GM18909 (cell line): ENCODE data around the gene TOP3A.
A peak's percentile ranks its signal among the peaks of the same experiment; 100 is the strongest.

Experiments used
- ATAC-seq: cut with Tn5 transposase; IDR thresholded peaks from one replicate; pipeline ENCODE4 v1.9.1; 2021; ENCODE audit warnings: mild to moderate bottlenecking; ENCODE audit not compliant: unreplicated experiment, poor library complexity

Gene TOP3A

DNA sequence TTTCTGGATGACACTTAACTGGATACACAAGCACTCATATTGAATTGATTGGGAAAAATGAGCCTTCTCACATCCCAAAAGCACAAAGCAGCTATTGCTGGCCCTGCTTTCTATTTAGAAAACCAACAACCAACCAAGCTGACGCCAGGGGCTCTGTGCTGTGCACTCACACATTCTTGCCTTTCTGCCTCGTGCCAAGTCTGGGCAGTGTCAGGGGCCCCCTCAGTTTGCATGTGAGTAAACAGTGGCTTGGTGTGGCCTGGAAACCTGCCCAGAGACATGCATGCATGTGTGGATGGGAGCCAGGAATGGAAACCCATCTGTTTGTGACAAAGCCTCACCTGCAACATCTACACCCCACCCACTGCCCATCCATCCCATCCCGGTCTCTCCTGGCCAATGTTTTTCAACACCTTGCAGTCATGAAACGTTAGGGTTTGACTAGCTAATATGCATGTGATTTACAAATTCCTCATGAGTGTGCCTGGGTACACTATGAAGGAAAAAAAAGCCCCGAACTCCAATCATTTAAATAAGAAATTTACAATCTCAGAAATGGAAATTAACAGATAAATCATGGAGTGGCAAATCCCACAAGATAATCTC is 33.9 kb downstream of the TOP3A start:
- ATAC-seq = no peak

DNA sequence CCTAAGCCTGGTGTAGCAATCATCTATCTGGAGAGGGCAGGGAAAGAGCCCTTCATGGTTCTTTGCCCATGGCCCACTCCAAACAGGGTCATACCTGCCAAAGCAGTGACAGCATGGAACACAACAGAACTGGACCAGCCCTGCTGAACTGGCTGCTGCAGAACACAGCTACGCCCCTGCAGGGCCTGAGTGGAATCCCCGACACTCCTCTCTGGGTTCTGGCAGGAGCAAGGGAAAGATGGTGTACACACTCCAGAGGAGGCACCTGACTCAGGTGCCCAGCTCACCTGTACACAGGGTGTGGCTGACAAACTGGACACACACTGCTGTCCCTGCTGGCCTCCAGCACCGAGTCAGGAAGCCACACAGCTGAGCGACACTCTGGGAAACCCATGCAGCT is 34.5 kb downstream of the TOP3A start:
- no peak for ATAC-seq

DNA sequence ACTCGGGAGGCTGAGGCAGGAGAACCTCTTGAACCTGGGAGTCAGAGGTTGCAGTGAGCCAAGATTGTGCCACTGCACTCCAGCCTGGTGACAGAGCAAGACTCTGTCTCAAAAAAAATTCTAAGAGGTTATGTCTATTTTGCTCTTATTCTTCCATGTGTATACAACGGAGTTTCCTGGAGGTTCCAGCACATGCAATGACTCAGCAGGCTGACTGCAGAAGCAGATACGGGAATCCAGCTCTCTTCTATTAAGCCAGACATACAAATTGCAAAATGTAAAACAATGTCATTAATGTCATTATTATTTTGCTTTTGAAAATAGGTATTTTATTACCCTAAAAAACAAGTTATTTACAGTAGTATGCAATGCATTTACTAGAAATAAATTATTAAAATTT is 35.9 kb downstream of the TOP3A start:
- ATAC-seq = no peak

DNA sequence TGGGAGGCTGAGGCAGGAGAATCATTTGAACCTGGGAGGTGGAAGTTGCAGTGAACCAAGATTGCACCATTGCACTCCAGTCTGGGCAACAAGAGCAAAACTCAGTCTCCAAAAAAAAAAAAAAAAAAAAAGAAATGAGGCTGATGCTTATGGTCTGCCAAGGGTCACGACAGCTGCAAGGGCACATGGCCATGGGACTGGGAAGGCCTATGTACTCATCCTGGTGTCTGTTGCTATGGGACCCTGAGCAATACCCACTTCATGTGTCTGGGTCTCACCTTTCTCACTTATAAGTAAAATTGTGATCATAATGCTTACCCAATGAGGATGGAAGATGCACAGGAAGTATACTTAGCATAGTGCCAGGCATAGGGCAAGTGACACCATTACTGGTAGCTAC is 37.7 kb downstream of the TOP3A start:
- no peak for ATAC-seq

DNA sequence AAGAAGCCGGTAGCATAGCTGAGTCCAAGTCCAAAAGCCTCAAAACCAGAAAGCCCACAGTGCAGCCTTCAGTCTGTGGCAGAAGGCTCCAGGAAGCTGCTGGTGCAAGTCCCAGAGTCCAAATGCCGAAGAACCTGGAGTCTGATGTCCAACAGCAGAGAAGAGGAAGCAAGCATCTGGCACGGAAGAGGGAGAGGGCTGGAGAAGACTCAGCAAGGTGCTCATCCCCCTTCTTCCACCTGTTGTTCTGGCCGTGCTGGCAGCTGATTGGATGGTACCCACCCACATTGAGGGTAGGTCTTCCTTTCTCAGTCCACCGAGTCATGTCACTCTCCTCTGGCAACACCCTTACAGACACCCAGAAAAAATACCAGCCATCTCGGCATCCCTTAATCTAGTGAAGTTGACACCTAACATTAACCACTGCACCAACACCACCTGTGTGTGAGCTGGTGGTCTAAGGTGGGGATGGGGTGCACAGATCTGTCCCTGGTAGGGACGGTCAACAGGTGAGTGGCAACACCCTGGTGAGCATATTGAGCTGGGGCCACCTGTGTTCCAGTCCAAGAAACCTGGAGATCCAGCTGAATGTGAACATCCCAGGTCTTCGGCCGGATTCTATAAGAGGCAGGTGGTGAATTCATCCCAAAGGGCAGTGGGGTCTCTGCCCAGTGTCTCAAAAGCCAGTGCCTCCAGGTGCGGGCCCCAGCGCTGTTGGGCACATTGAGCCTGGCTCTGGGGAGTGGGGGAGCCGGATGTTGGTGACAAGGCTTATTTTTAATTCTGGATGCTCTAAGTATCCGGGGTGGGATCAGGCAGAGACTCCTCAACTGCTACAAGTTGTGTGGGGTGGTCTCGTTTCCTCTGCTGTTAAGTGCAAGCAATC is 44.5 kb downstream of the TOP3A start:
- no peak for ATAC-seq

DNA sequence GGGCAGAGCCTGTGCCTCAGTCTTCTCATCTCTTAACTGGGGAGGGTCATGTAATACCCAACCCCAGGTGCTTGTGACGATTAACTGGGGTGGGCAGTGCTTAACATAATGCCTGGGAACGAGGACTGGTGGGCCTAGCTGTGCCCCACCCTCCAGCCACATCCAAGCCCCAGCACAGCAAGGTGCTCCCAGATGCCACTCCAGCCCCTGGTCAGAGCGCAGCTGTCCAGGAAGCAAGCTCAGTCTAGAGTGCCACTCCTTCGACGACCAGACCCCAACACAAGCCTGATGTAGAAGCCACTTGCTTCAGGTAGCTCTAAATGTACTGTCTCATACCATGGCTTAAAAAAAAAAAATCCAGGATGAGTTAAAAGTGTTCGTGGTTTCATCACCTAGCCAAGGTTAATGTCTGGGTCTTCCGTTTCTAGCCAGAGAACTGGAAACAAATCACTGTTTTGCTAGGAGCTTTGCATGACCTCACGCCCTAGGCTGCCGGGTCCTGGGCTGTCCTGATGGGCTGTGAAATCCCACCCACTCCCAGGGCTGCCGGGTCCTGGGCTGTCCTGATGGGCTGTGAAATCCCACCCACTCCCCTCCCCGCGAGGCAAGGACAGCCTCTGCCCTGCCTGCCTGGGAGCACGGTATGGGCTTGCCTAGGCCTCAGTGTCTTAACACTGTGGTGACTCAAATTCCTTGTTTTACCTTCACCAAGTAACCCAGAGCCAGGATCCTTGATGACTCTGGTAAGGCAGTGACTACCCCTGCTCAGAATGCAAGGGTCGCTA is 46.7 kb downstream of the TOP3A start:
- no peak for ATAC-seq

DNA sequence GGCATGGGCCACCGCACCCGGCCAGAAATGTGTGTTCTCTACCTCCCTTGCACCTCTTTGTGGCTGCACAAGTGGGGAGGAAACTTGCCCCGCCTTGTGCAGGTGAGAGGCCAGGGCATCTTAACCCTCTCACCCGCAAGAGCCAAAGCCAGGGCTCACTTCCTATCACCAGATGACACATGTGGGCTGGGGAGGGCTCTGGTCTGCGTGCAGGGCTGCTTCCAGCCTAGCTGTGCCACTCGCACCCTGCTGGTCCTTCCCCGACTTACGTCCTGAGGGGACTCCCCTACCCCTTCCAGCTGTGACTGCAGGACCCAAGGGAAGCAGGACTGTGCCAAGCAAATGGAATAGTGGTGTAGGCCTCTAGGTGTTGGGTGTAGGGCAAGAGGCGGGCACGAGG is 47.4 kb downstream of the TOP3A start:
- no peak for ATAC-seq

DNA sequence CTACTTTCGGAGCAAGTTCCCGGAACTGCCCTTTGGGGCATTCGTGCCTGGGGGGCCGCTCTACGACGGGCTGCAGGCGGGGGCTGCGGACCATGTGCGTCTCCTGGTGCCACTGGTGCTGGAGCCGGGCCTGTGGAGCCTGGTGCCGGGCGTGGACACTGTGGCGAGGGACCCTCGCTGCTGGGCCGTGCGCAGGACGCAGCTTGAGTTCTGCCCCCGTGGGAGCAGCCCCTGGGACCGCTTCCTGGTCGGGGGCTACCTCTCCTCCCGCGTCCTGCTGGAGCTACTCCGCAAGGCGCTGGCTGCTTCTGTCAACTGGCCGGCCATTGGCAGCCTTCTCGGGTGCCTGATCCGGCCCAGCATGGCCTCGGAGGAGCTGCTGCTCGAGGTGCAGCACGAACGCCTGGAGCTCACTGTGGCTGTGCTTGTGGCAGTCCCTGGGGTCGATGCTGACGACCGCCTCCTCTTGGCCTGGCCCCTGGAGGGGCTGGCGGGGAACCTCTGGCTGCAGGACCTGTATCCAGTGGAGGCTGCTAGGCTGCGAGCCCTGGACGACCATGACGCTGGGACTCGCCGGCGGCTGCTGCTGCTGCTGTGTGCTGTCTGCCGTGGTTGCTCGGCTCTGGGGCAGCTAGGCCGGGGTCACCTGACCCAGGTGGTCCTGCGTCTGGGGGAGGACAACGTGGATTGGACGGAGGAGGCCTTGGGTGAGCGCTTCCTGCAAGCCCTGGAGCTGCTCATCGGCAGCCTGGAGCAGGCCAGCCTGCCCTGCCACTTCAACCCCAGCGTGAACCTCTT is 50.7 kb downstream of the TOP3A start:
- ATAC-seq = no peak

DNA sequence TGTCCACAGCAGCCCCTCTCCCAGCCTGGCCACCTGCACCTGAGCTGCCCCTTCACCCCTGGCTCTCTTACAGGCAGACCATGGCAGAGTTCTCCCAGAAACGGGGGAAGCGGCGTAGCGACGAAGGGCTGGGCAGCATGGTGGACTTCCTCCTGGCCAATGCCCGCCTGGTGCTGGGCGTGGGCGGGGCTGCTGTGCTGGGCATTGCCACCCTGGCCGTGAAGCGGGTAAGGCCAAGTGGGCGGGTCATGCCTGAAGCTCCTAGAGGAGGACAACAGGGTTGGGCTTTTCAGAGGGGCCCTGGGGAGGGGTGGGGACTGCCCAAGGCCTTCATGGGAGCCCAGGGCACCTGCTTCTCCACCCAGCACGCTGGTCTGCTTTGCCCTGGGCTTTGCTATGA is 52.2 kb downstream of the TOP3A start:
- no peak for ATAC-seq

DNA sequence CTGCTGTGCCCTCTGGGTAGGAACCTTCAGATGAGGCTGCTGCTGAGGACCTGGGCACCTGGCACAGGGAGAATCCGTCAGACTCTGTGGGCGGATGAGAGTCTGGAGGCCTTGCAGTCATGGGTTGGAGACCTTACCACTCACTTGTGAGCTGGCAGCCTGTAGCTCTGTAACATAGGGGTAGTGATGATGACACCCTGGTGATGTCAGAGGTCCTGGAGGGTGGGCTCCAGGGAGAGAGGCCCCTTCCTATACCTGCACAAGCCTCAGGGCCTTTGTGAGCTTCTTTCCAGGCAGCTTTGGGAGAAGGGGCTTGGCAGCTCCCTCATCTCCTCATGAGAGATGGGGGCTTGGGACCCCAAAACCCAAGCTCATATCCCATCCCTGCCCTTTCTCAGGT is 52.7 kb downstream of the TOP3A start:
- ATAC-seq = no peak

DNA sequence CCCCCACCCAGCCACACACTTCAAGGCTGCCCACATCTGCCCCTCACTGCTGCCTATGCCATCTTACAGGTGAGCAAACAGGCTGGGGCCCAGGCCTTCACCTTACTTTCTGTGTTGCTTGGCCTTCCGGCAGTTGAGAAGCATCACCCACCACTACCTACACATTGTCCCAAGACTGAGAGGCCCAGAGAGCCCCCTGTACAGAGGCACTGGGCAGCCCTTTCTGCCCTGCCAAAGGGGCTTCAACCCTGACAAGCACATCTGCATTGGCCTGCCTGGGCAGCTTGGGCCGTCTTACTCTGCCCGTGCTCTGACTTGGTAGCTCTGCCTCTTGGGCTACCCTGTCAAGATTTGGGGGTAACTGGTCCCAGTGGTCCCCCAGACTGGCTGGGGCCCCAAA is 53.1 kb downstream of the TOP3A start:
- ATAC-seq = no peak

DNA sequence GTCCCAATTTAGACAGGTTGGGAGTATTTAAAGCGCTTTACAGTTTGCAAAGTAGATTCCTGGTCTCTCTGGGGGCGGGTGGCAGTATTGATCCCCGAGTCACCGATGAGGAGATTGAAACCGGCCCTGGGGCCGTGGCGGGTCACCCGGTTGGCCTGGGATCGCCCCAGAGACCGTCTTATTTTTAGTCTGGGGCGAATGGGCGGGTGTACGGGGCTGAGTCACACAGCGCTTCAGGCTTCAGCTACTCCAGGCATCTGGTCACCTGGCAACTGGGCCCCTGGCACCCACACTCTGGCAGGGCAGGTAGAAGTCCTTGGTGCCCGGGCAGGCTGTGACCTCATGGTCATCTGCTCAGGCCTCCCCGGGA is 53.7 kb downstream of the TOP3A start:
- ATAC-seq = no peak

DNA sequence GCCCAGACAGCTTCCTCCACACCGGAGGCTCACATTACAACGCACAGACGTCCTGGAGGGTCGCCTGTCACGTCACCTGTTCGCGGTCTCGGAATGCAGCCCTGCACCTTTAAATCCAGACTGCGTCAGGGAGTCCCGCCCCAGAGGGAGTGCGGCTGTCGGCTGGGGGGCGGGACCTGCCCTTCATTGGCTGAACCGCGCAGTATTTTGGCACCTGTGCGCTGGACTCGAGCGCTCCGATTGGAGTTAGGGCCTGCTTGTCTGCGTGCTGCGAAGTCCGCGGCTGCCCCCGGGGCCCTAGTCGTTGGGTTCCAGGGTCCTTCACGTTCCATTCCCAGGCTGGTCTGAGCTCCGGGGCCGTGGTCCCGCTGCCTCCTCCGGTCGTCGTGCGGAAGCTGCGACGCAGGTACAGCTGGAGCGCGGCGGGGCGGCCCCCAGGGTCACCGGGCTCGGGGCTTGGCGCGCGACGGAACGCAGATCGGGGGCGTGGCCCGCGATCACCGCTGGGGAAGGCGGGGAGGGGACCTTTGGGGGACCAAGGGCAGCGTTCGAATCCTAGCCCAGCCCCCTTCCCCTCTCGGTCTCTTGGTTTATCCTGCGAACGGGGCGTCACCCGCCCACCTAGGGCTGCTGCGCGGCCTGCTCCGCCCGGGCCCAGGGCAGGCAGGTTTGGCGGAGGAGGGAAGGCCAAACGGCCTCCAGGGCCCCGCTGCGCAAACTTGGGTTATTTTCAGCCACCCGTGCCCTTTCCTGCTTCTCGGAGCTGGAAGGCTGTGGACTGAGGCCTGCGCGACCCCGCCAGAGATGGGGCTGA is 54.3 kb downstream of the TOP3A start, which contains the start of gene MIEF2:
TSS of gene MIEF2 (plus strand) at position 331 of the 814 bp plus-strand sequence. CDS start 2,059 bp downstream, outside the sequence.
- peak; percentile 81 for ATAC-seq

DNA sequence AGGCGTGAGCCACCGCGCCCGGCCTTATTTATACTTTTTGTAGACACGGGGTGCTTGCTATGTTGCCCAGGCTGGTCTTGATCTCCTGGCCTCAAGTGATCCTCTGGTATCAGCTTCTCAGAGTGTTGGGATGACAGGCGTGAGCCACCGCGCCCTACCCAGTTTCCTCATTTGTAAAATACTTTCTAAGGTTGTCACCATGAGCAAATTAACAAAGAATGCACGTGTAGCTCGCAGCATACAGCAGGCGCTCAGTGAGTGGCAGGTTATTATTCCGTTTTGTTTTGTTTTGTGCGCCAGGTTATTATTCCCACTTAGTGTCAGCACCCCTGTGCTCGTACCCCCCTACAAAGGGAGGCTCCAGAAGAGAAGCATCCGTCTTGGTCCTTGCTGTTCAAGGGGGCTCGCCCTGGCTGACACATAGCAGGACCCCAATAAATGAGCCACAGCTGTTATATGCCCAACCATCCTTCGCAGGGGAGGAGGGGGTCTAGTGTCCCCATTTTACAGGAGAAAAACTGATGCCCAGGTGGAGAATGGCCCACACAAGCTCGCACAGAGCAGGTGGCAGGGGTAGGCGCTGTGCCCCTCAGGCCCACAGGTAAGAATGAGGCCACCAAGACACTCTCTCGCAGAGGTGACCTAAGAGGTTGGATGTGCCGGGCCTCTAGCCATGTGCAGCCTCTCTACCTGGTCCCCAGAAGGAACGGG is 55.0 kb downstream of the TOP3A start:
- no peak for ATAC-seq

DNA sequence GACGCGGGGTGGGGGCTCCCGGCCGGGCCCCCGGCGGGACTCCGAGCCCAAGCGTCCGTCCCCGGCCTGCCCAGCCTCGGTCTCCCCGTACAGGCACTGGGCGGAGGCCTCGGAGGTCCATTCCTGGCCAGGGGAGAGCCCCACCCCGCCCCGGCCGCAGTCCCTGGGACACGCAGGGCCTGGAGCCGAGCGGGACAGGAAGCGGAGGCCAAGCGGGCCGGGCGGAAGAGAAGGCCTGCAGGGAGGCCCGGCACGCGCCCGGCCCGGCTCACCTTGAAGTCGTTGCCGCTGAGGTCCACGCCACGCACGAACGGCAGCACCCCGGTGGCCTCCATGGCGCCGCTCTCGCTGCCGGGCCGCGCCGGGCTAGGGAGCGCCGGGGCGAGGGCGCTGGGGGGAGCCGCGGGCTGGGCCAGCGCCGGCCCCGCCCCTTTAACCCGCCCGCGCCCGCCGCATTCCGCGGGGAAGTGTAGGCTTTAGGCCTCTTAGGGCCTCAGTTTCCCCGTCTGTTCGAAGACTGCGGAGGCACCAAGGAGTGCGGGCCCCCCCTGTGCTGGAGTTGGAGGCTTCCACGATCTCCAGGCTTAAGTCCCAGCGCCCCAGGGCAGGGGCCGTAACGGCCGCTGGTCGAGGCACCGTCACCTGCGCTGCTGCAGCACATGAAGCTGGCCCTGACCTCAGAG is 56.3 kb downstream of the TOP3A start, which contains the start of gene FLII:
TSS of gene FLII (minus strand) at position 383 of the 683 bp plus-strand sequence. CDS start at position 335, 48 bp downstream.
- peak; percentile 37 for ATAC-seq

DNA sequence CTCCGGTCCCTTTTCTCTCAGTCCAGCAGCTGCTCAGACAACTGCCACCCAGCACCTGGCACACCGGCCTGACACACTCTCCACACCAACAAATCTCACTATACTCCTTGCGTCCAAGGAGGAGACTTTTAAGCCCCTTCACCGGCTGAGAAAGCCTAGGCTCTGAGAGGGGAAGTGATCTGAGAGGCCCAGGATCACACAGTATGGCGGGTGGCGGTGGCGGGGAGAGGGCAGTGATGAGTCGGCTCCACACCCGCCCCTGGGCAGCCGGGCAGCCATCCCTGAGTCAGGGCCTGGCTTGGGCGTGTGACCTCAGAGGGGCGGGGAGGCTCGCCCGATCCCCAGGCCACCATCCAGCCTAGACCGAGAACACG is 56.8 kb downstream of the TOP3A start:
- ATAC-seq = peak; percentile 23

DNA sequence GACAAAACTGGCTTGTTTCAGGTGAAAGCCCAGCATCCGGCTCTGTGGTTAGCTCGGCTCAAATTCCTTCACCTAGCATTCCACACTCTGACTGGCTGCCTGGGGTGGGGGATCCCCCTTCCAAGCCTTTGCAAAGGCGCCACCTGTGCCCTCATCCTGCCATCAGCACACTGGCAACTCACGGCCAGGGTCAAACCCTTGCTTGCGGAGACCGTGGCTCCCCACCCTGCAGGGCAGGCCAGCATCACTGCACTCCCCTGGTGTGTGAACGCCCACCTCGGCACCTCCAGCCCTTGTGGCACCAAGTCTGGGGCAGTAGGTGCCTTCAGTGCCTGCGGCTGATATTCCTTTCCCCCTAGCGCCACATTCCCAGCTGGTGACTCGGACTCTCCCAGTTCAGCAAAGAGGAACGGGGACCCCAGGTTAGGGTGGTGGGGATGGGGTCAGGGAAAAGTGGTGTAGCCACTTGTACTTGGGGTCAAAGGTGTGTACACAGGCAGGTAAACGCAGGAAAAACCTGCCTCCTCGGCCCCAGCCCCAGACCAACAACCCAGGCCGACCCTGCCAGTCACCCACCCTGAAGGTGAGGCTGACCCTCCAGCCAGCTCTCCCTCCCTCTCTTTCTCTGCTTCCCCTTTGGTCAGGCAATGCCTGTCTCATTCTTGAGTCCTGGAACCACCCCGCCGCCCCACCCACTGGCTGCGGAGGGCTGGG is 57.4 kb downstream of the TOP3A start:
- ATAC-seq = peak; percentile 4

DNA sequence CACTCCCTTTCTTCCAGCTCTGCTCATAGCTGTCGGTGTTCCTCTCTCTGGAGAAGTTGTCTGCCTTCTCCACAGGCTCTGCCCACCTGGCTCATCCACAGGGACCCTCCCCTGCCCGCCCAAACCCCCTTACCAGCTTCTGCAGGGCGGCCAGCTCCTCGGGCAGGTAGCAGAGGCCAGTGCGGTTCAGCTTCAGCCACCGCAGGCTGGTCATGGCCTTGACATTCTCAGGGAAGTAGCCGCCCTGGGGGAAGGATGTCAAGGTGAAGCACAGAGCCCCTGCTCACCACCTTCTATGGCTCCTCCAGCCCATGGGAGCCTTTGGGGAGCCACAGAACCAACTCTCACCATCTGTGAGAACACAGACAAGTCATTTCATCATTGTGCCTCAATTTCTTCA is 58.0 kb downstream of the TOP3A start:
- ATAC-seq = no peak
